ENCODE measurements around the gene TMEFF2.

TMEFF2 gene

DNA sequence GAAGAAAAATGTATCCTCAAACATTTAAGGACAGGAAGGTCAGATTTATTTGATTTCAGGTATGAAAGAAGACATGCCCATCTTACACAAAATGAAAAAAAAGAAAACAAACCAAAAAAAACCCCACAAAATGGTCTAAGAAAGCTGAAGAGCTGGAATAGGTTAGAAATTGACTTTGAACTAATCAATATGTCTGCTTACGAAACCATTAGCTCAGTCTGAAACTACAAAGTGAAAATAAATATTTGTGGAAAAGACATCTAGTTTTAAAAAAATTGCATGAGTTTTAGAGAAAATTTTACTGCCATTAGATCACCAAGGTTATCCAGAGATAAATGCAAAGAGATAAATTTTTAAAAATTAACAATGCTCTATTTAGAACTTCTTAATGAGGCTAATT, 125.3 kb downstream of the TMEFF2 start:
- Histone ChIP-seq H3K56ac (ENCODE audit: low read length) (no peak overlapping the region), H2AK5ac (ENCODE audit: low read length) (no peak overlapping the region), H3K4ac (ENCODE audit: low read depth, low read length) (no peak overlapping the region), H3K4me2 (ENCODE audit: low read length) (no peak overlapping the region), H2BK15ac (replicated peaks; ENCODE audit: low read depth) (no peak overlapping the region), H4K8ac (ENCODE audit: low read depth, low read length) (no peak overlapping the region), H4K5ac (ENCODE audit: low read length) (no peak overlapping the region), H3K9ac (ENCODE audit: low read length) (no peak overlapping the region), H3K4me3 (ENCODE audit: low read length) (no peak overlapping the region), H3K23ac (ENCODE audit: low read length) (no peak overlapping the region), H3K27me3 (ENCODE audit: insufficient read depth, low read length, poor library complexity) (no peaks in the 10 kb centered on the region), H2BK120ac (ENCODE audit: low read depth, low read length) (no peak overlapping the region), H3K79me2 (ENCODE audit: control insufficient read depth, insufficient read depth, low read length) (no peaks in the 10 kb centered on the region), H3K36me3 (ENCODE audit: control insufficient read depth, insufficient read depth, low read length) (no peaks in the 10 kb centered on the region), H3K79me1 (ENCODE audit: low read length) (no peaks in the 10 kb centered on the region), H2BK5ac (ENCODE audit: low read length) (no peak overlapping the region), H3K18ac (ENCODE audit: low read length) (no peak overlapping the region), H3K4me1 (ENCODE audit: control insufficient read depth, low read depth, low read length) (no peaks in the 10 kb centered on the region), H3K27ac (ENCODE audit: low read depth, low read length) (no peak overlapping the region)
- DNase-seq = no peak
- no CpG with 5 or more reads among the region's 1 CpG for WGBS (ENCODE audit: extremely low coverage, insufficient coverage, low lambda C conversion rate)

GRCh38 chr2:192068966-192069365, 125.8 kb downstream of the TMEFF2 start:
- Histone ChIP-seq H3K23ac (ENCODE audit: low read length) (no peak overlapping the region), H3K18ac (ENCODE audit: low read length) (no peak overlapping the region), H4K8ac (ENCODE audit: low read depth, low read length) (no peak overlapping the region), H2BK120ac (ENCODE audit: low read depth, low read length) (no peak overlapping the region), H3K79me2 (ENCODE audit: control insufficient read depth, insufficient read depth, low read length) (no peaks in the 10 kb centered on the region), H3K27me3 (ENCODE audit: insufficient read depth, low read length, poor library complexity) (no peaks in the 10 kb centered on the region), H2BK5ac (ENCODE audit: low read length) (no peak overlapping the region), H2AK5ac (ENCODE audit: low read length) (no peak overlapping the region), H4K5ac (ENCODE audit: low read length) (no peak overlapping the region), H3K56ac (ENCODE audit: low read length) (no peak overlapping the region), H3K4me1 (ENCODE audit: control insufficient read depth, low read depth, low read length) (no peaks in the 10 kb centered on the region), H3K27ac (ENCODE audit: low read depth, low read length) (no peak overlapping the region), H3K36me3 (ENCODE audit: control insufficient read depth, insufficient read depth, low read length) (no peaks in the 10 kb centered on the region), H2BK15ac (replicated peaks; ENCODE audit: low read depth) (no peak overlapping the region), H3K9ac (ENCODE audit: low read length) (no peak overlapping the region), H3K79me1 (ENCODE audit: low read length) (no peaks in the 10 kb centered on the region), H3K4ac (ENCODE audit: low read depth, low read length) (no peak overlapping the region), H3K4me2 (ENCODE audit: low read length) (no peak overlapping the region), H3K4me3 (ENCODE audit: low read length) (no peak overlapping the region)
- no peak for DNase-seq
- WGBS (ENCODE audit: extremely low coverage, insufficient coverage, low lambda C conversion rate) = no CpG with 5 or more reads among the region's 4 CpGs

- no peak overlapping the region for H3K4ac ChIP-seq (ENCODE audit: low read depth, low read length)
- H2BK120ac ChIP-seq (ENCODE audit: low read depth, low read length) = no peak overlapping the region
- no peaks in the 10 kb centered on the region for H3K4me1 ChIP-seq (ENCODE audit: control insufficient read depth, low read depth, low read length)
- no peak overlapping the region for H3K56ac ChIP-seq (ENCODE audit: low read length)
- H3K23ac ChIP-seq (ENCODE audit: low read length) = no peak overlapping the region
- H3K4me3 ChIP-seq (ENCODE audit: low read length) = no peak overlapping the region
- H3K4me2 ChIP-seq (ENCODE audit: low read length) = no peak overlapping the region
- H3K36me3 ChIP-seq (ENCODE audit: control insufficient read depth, insufficient read depth, low read length) = no peaks in the 10 kb centered on the region
- no peak for DNase-seq
- H4K5ac ChIP-seq (ENCODE audit: low read length) = no peak overlapping the region
- H3K27me3 ChIP-seq (ENCODE audit: insufficient read depth, low read length, poor library complexity) = no peaks in the 10 kb centered on the region
- H4K8ac ChIP-seq (ENCODE audit: low read depth, low read length) = no peak overlapping the region
- WGBS (ENCODE audit: extremely low coverage, insufficient coverage, low lambda C conversion rate) = no CpG with 5 or more reads among the region's 1 CpG
- H3K9ac ChIP-seq (ENCODE audit: low read length) = no peak overlapping the region
- H3K18ac ChIP-seq (ENCODE audit: low read length) = no peak overlapping the region
- no peak overlapping the region for H2BK5ac ChIP-seq (ENCODE audit: low read length)
- H3K79me2 ChIP-seq (ENCODE audit: control insufficient read depth, insufficient read depth, low read length) = no peaks in the 10 kb centered on the region
- H3K27ac ChIP-seq (ENCODE audit: low read depth, low read length) = no peak overlapping the region
- no peaks in the 10 kb centered on the region for H3K79me1 ChIP-seq (ENCODE audit: low read length)
- H2BK15ac ChIP-seq (replicated peaks; ENCODE audit: low read depth) = no peak overlapping the region
- no peak overlapping the region for H2AK5ac ChIP-seq (ENCODE audit: low read length)
Observed at GRCh38 chr2:192067631-192068030, 127.1 kb downstream of the TMEFF2 start.

- Histone ChIP-seq H4K5ac (ENCODE audit: low read length) (no peak overlapping the region), H3K4me1 (ENCODE audit: control insufficient read depth, low read depth, low read length) (no peaks in the 10 kb centered on the region), H3K79me1 (ENCODE audit: low read length) (no peaks in the 10 kb centered on the region), H3K27ac (ENCODE audit: low read depth, low read length) (no peak overlapping the region), H3K56ac (ENCODE audit: low read length) (no peak overlapping the region), H2BK15ac (replicated peaks; ENCODE audit: low read depth) (no peak overlapping the region), H3K79me2 (ENCODE audit: control insufficient read depth, insufficient read depth, low read length) (no peaks in the 10 kb centered on the region), H2BK120ac (ENCODE audit: low read depth, low read length) (no peak overlapping the region), H4K8ac (ENCODE audit: low read depth, low read length) (no peak overlapping the region), H2AK5ac (ENCODE audit: low read length) (no peak overlapping the region), H3K4me2 (ENCODE audit: low read length) (no peak overlapping the region), H3K9ac (ENCODE audit: low read length) (no peak overlapping the region), H3K4me3 (ENCODE audit: low read length) (no peak overlapping the region), H3K4ac (ENCODE audit: low read depth, low read length) (no peak overlapping the region), H2BK5ac (ENCODE audit: low read length) (no peak overlapping the region), H3K27me3 (ENCODE audit: insufficient read depth, low read length, poor library complexity) (no peaks in the 10 kb centered on the region), H3K18ac (ENCODE audit: low read length) (no peak overlapping the region), H3K36me3 (ENCODE audit: control insufficient read depth, insufficient read depth, low read length) (no peaks in the 10 kb centered on the region), H3K23ac (ENCODE audit: low read length) (no peak overlapping the region)
- DNase-seq = no peak
- no CpG with 5 or more reads among the region's 2 CpGs for WGBS (ENCODE audit: extremely low coverage, insufficient coverage, low lambda C conversion rate)
Observed at GRCh38 chr2:192064459-192064858, 130.3 kb downstream of the TMEFF2 start.

DNA sequence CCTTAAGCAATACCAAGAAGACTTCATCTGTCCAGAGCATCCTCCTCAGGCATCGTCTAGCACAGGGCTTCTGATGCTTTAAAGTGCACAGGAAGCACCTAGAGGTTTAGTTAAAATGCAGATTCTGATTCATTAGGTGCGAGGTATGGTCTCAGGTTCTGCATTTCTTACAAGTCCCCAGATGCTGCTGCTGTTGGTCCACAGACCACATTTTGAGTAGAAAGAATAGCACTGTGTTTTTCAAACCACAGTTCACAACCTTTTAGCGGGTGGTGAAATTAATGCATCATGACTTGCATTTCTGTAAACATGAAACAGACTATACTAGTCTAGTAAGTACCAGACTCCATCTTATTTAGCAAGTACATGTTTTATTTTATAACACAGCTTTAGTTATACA, 134.6 kb downstream of the TMEFF2 start:
- no peak overlapping the region for H2AK5ac ChIP-seq (ENCODE audit: low read length)
- no peaks in the 10 kb centered on the region for H3K79me2 ChIP-seq (ENCODE audit: control insufficient read depth, insufficient read depth, low read length)
- H3K4me2 ChIP-seq (ENCODE audit: low read length) = no peak overlapping the region
- no peak overlapping the region for H3K18ac ChIP-seq (ENCODE audit: low read length)
- no peak for DNase-seq
- H2BK5ac ChIP-seq (ENCODE audit: low read length) = no peak overlapping the region
- no peak overlapping the region for H3K4me3 ChIP-seq (ENCODE audit: low read length)
- no CpG with 5 or more reads among the region's 3 CpGs for WGBS (ENCODE audit: extremely low coverage, insufficient coverage, low lambda C conversion rate)
- no peak overlapping the region for H4K5ac ChIP-seq (ENCODE audit: low read length)
- no peaks in the 10 kb centered on the region for H3K4me1 ChIP-seq (ENCODE audit: control insufficient read depth, low read depth, low read length)
- no peak overlapping the region for H4K8ac ChIP-seq (ENCODE audit: low read depth, low read length)
- H3K9ac ChIP-seq (ENCODE audit: low read length) = no peak overlapping the region
- H3K27ac ChIP-seq (ENCODE audit: low read depth, low read length) = no peak overlapping the region
- no peak overlapping the region for H3K4ac ChIP-seq (ENCODE audit: low read depth, low read length)
- H2BK15ac ChIP-seq (replicated peaks; ENCODE audit: low read depth) = no peak overlapping the region
- H3K56ac ChIP-seq (ENCODE audit: low read length) = no peak overlapping the region
- no peak overlapping the region for H3K23ac ChIP-seq (ENCODE audit: low read length)
- no peaks in the 10 kb centered on the region for H3K27me3 ChIP-seq (ENCODE audit: insufficient read depth, low read length, poor library complexity)
- no peaks in the 10 kb centered on the region for H3K79me1 ChIP-seq (ENCODE audit: low read length)
- H3K36me3 ChIP-seq (ENCODE audit: control insufficient read depth, insufficient read depth, low read length) = no peaks in the 10 kb centered on the region
- H2BK120ac ChIP-seq (ENCODE audit: low read depth, low read length) = no peak overlapping the region

DNA sequence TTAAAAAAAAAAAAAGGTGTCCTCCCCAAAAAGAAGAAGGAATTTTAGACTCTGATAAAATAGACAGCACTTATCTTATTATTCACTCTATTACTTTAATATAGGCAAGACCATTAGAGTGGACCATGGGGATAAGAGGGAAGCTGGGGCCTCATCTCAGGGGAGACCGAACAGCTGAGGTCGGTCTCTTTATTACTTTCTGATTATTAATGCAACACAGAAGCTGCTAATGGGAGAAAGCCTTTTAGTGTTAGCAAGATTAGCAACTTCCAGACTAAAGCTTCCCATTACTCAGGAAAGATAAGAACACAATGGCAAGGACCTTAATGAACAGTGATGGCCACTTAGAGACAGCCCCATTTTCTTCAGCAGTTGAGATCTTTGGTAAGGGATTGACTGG, 135.5 kb downstream of the TMEFF2 start:
- no peak overlapping the region for H3K4me2 ChIP-seq (ENCODE audit: low read length)
- peaks cover 3% of the 10 kb centered on the region for H3K4me1 ChIP-seq (ENCODE audit: control insufficient read depth, low read depth, low read length)
- H3K4ac ChIP-seq (ENCODE audit: low read depth, low read length) = no peak overlapping the region
- H3K56ac ChIP-seq (ENCODE audit: low read length) = no peak overlapping the region
- no peak overlapping the region for H3K4me3 ChIP-seq (ENCODE audit: low read length)
- no peaks in the 10 kb centered on the region for H3K27me3 ChIP-seq (ENCODE audit: insufficient read depth, low read length, poor library complexity)
- H3K18ac ChIP-seq (ENCODE audit: low read length) = no peak overlapping the region
- WGBS (ENCODE audit: extremely low coverage, insufficient coverage, low lambda C conversion rate) = no CpG with 5 or more reads among the region's 2 CpGs
- H3K27ac ChIP-seq (ENCODE audit: low read depth, low read length) = no peak overlapping the region
- no peak overlapping the region for H4K5ac ChIP-seq (ENCODE audit: low read length)
- no peak overlapping the region for H2BK5ac ChIP-seq (ENCODE audit: low read length)
- H3K79me1 ChIP-seq (ENCODE audit: low read length) = no peaks in the 10 kb centered on the region
- no peak overlapping the region for H3K23ac ChIP-seq (ENCODE audit: low read length)
- H3K79me2 ChIP-seq (ENCODE audit: control insufficient read depth, insufficient read depth, low read length) = no peaks in the 10 kb centered on the region
- no peaks in the 10 kb centered on the region for H3K36me3 ChIP-seq (ENCODE audit: control insufficient read depth, insufficient read depth, low read length)
- H2AK5ac ChIP-seq (ENCODE audit: low read length) = no peak overlapping the region
- DNase-seq = peak; percentile 28
- no peak overlapping the region for H4K8ac ChIP-seq (ENCODE audit: low read depth, low read length)
- no peak overlapping the region for H2BK120ac ChIP-seq (ENCODE audit: low read depth, low read length)
- no peak overlapping the region for H3K9ac ChIP-seq (ENCODE audit: low read length)
- no peak overlapping the region for H2BK15ac ChIP-seq (replicated peaks; ENCODE audit: low read depth)

Measured in mesendoderm (in vitro differentiated cells).